ENCODE results near the gene GMPR. TPM values are rescaled to one million over a fixed set of nuclear protein-coding genes. Genes with fewer than 3 reads are reported as not detected.

GMPR gene
- total and polyA plus RNA-seq, 10 of the 15 experiments (the other 5 are each of a cell fraction or from before 2014, with no cell fraction given), result 0.15 to 1.8 (median 0.49) TPM; not detected in 1

DNA sequence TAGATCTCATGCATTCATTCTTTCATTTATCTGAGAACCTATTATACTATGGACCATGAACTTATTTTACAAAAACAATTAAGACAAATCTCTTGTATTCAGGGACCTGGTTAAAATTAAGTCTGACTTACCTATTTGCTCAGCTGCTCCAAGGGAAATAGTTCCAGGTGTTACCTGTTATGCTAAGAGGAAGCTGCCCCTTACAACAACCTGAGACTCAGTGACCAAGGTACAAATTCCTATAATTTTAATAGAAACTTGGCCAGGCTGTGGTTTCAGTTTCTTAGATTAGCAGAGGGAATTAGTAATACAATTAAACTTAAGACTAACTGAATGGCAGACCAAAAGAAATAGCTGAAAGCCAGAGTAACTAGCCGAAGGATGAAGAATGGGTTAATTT, 48.2 kb upstream of the GMPR start:
- Histone ChIP-seq H3K27ac (ENCODE audit: control insufficient read depth, insufficient read depth) (no peak overlapping the region), H2AFZ (ENCODE audit: control insufficient read depth, low read depth, low read length) (no peak overlapping the region), H3K4me2 (ENCODE audit: control insufficient read depth, insufficient read depth) (no peak overlapping the region), H3K9ac (ENCODE audit: control insufficient read depth, insufficient read depth, low read length) (no peak overlapping the region), H4K20me1 (ENCODE audit: control insufficient read depth, insufficient read depth) (no peaks in the 10 kb centered on the region), H3K9me3 (replicated peaks; ENCODE audit: control insufficient read depth, insufficient read depth, low read length) (no peaks in the 10 kb centered on the region), H3K36me3 (ENCODE audit: control insufficient read depth in 2 of 2, insufficient read depth in 2 of 2, low read length in 1 of 2) (no peaks in the 10 kb centered on the region), H3K4me1 (ENCODE audit: control insufficient read depth, insufficient read depth, low read length) (no peaks in the 10 kb centered on the region), H3K27me3 (replicated peaks in 1 of 2; ENCODE audit: control insufficient read depth in 2 of 2, insufficient read depth in 2 of 2, low read length in 1 of 2) (no peaks in the 10 kb centered on the region; a peak in 3 of 4 replicates), H3K4me3 (no peak overlapping the region), H3K79me2 (ENCODE audit: control insufficient read depth, insufficient read depth, low read length) (no peaks in the 10 kb centered on the region)
- RAD21 ChIA-PET (ENCODE audit: unreplicated experiment), result interaction anchor here (0.5 kb wide), 1 partner anchor 65 kb away, joined by 3 read pairs; no protein-coding TSS in a partner anchor
- intact Hi-C loops (cut with micrococcal nuclease; ENCODE audit: unreplicated experiment) (no loop called here), in situ Hi-C loops (cut with MboI) (no loop called here)
- 38% methylated on average over 1 of the region's 1 CpG for WGBS (ENCODE audit: insufficient coverage, insufficient replicate concordance, low lambda C conversion rate, missing lambda C conversion rate)
- no TSS peak for BruUV-seq (replicated peaks)
- SMC1A ChIA-PET (ENCODE audit: uncharacterized antibody, unreplicated experiment), result interaction anchor here (0.5 to 2.8 kb wide), 7 partner anchors 9 to 507 kb away, joined by 3 to 12 read pairs (median 6); no protein-coding TSS in a partner anchor
- CTCF ChIA-PET, result interaction anchor here (1.0 to 3.5 kb wide), 5 partner anchors 10 to 499 kb away, joined by 3 to 14 read pairs (median 4); no protein-coding TSS in a partner anchor
- DNase-seq (ENCODE audit: low read depth, low spot score), result no peak
- POLR2A ChIA-PET, result interaction anchor here (1.0 to 2.3 kb wide), 2 partner anchors 9 to 65 kb away, joined by 5 to 6 read pairs; no protein-coding TSS in a partner anchor
- peak; percentile 13 for FAIRE-seq
- ATAC-seq, result no peak
- TF ChIP-seq, protein P1, sequence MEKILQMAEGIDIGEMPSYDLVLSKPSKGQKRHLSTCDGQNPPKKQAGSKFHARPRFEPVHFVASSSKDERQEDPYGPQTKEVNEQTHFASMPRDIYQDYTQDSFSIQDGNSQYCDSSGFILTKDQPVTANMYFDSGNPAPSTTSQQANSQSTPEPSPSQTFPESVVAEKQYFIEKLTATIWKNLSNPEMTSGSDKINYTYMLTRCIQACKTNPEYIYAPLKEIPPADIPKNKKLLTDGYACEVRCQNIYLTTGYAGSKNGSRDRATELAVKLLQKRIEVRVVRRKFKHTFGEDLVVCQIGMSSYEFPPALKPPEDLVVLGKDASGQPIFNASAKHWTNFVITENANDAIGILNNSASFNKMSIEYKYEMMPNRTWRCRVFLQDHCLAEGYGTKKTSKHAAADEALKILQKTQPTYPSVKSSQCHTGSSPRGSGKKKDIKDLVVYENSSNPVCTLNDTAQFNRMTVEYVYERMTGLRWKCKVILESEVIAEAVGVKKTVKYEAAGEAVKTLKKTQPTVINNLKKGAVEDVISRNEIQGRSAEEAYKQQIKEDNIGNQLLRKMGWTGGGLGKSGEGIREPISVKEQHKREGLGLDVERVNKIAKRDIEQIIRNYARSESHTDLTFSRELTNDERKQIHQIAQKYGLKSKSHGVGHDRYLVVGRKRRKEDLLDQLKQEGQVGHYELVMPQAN (conservative IDR thresholded peaks at IDR 0.05), result no peak
- TF ChIP-seq SMAD5 (IDR thresholded peaks at IDR 0.05; ENCODE audit: low read depth), result no peak
- TF ChIP-seq, protein P2, sequence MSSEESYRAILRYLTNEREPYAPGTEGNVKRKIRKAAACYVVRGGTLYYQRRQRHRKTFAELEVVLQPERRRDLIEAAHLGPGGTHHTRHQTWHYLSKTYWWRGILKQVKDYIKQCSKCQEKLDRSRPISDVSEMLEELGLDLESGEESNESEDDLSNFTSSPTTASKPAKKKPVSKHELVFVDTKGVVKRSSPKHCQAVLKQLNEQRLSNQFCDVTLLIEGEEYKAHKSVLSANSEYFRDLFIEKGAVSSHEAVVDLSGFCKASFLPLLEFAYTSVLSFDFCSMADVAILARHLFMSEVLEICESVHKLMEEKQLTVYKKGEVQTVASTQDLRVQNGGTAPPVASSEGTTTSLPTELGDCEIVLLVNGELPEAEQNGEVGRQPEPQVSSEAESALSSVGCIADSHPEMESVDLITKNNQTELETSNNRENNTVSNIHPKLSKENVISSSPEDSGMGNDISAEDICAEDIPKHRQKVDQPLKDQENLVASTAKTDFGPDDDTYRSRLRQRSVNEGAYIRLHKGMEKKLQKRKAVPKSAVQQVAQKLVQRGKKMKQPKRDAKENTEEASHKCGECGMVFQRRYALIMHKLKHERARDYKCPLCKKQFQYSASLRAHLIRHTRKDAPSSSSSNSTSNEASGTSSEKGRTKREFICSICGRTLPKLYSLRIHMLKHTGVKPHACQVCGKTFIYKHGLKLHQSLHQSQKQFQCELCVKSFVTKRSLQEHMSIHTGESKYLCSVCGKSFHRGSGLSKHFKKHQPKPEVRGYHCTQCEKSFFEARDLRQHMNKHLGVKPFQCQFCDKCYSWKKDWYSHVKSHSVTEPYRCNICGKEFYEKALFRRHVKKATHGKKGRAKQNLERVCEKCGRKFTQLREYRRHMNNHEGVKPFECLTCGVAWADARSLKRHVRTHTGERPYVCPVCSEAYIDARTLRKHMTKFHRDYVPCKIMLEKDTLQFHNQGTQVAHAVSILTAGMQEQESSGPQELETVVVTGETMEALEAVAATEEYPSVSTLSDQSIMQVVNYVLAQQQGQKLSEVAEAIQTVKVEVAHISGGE (CRISPR knock-in tag; IDR thresholded peaks at IDR 0.05), result no peak
- no peak for TF ChIP-seq NR2C1 (IDR thresholded peaks at IDR 0.05)
- TF ChIP-seq BMI1 (IDR thresholded peaks at IDR 0.05; ENCODE audit: borderline replicate concordance), result no peak
- no peak for TF ChIP-seq ZNF622 (IDR thresholded peaks at IDR 0.05)
- TF ChIP-seq RUNX3 (IDR thresholded peaks at IDR 0.05; ENCODE audit: low read length), result no peak
- no peak for TF ChIP-seq NFXL1 (IDR thresholded peaks at IDR 0.05; ENCODE audit: borderline replicate concordance)
- TF ChIP-seq GATAD2B (conservative IDR thresholded peaks at IDR 0.05; ENCODE audit: low read depth), result no peak
- TF ChIP-seq, protein P3, sequence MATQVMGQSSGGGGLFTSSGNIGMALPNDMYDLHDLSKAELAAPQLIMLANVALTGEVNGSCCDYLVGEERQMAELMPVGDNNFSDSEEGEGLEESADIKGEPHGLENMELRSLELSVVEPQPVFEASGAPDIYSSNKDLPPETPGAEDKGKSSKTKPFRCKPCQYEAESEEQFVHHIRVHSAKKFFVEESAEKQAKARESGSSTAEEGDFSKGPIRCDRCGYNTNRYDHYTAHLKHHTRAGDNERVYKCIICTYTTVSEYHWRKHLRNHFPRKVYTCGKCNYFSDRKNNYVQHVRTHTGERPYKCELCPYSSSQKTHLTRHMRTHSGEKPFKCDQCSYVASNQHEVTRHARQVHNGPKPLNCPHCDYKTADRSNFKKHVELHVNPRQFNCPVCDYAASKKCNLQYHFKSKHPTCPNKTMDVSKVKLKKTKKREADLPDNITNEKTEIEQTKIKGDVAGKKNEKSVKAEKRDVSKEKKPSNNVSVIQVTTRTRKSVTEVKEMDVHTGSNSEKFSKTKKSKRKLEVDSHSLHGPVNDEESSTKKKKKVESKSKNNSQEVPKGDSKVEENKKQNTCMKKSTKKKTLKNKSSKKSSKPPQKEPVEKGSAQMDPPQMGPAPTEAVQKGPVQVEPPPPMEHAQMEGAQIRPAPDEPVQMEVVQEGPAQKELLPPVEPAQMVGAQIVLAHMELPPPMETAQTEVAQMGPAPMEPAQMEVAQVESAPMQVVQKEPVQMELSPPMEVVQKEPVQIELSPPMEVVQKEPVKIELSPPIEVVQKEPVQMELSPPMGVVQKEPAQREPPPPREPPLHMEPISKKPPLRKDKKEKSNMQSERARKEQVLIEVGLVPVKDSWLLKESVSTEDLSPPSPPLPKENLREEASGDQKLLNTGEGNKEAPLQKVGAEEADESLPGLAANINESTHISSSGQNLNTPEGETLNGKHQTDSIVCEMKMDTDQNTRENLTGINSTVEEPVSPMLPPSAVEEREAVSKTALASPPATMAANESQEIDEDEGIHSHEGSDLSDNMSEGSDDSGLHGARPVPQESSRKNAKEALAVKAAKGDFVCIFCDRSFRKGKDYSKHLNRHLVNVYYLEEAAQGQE (IDR thresholded peaks at IDR 0.05; ENCODE audit: low read depth, low read length), result no peak
- TF ChIP-seq, protein P4, sequence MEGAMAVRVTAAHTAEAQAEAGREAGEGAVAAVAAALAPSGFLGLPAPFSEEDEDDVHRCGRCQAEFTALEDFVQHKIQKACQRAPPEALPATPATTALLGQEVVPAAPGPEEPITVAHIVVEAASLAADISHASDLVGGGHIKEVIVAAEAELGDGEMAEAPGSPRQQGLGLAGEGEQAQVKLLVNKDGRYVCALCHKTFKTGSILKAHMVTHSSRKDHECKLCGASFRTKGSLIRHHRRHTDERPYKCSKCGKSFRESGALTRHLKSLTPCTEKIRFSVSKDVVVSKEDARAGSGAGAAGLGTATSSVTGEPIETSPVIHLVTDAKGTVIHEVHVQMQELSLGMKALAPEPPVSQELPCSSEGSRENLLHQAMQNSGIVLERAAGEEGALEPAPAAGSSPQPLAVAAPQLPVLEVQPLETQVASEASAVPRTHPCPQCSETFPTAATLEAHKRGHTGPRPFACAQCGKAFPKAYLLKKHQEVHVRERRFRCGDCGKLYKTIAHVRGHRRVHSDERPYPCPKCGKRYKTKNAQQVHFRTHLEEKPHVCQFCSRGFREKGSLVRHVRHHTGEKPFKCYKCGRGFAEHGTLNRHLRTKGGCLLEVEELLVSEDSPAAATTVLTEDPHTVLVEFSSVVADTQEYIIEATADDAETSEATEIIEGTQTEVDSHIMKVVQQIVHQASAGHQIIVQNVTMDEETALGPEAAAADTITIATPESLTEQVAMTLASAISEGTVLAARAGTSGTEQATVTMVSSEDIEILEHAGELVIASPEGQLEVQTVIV (IDR thresholded peaks at IDR 0.05; ENCODE audit: borderline replicate concordance, partially characterized antibody), result no peak
- TF ChIP-seq WRNIP1 (IDR thresholded peaks at IDR 0.05; ENCODE audit: borderline replicate concordance, low read depth, low read length), result no peak
- no peak for TF ChIP-seq KLF5 (IDR thresholded peaks at IDR 0.05; ENCODE audit: partially characterized antibody)
